Lower leg skin (tissue), 4 donors: ENCODE measurements around the gene NUP62. TPM values are rescaled to one million over a fixed set of nuclear protein-coding genes. Genes with fewer than 3 reads are reported as not detected.

ENCODE experiments used
- DNase-seq, 2 donors: peaks; one replicate each; pipeline ENCODE4 v3.0.0-alpha.2; 2019; ENCODE audit warnings: low spot score in 2 of 2
- H3K4me3 ChIP-seq: fragments of 200-600 bp; sonication (generic); 2 replicates; pipeline ENCODE4 v1.5.1; 2017; ENCODE audit warnings: mild to moderate bottlenecking, low read depth; ENCODE audit not compliant: poor library complexity, severe bottlenecking
- POLR2A ChIP-seq, 2 donors: fragments of 450-650 bp; IDR thresholded peaks; one replicate each; pipeline ENCODE4 v1.6.1; 2016 to 2017; ENCODE audit warnings: antibody characterized with exemption in 2 of 2, mild to moderate bottlenecking in 1 of 2, moderate library complexity in 1 of 2
- WGBS, 2 donors: methylation state at CpG; one replicate each; pipeline ENCODE4 v1.1.5; 2018; 5-methylcytosine and 5-hydroxymethylcytosine counted together
- intact Hi-C: fragments of 100-400 bp; cut with DNase I; formaldehyde crosslinking; loops from one replicate; pipeline ENCODE4 v1.15.0; 2023; ENCODE audit warnings: low total_unique reads
- microRNA-seq, 2 donors: library from miRNA; unstranded; fragments of <30 nt; microRNA quantifications; one replicate each; pipeline ENCODE4, GENCODE V29; 2016; ENCODE audit warnings: borderline replicate concordance in 2 of 2, borderline number of aligned reads in 1 of 2
- total RNA-seq, 4 donors: library from RNA; depleted of rRNA; stranded (reverse); fragments of >200 nt; gene quantifications; one replicate each; pipeline ENCODE4 v1.1.0, GENCODE V29; 2016
- TF ChIP-seq, protein P1 (sequence below), 3 donors: fragments of 450-650 bp; IDR thresholded peaks; one replicate each; pipeline ENCODE4 v1.5.1; 2016; ENCODE audit warnings: antibody characterized with exemption in 3 of 3, mild to moderate bottlenecking in 3 of 3, moderate library complexity in 2 of 3

Gene NUP62
- total RNA-seq, 4 donors from 2014 or later: 36.4 to 45.5 (median 41.1) TPM

- no peak overlapping the region for H3K4me3 ChIP-seq
- TF ChIP-seq, protein P1, sequence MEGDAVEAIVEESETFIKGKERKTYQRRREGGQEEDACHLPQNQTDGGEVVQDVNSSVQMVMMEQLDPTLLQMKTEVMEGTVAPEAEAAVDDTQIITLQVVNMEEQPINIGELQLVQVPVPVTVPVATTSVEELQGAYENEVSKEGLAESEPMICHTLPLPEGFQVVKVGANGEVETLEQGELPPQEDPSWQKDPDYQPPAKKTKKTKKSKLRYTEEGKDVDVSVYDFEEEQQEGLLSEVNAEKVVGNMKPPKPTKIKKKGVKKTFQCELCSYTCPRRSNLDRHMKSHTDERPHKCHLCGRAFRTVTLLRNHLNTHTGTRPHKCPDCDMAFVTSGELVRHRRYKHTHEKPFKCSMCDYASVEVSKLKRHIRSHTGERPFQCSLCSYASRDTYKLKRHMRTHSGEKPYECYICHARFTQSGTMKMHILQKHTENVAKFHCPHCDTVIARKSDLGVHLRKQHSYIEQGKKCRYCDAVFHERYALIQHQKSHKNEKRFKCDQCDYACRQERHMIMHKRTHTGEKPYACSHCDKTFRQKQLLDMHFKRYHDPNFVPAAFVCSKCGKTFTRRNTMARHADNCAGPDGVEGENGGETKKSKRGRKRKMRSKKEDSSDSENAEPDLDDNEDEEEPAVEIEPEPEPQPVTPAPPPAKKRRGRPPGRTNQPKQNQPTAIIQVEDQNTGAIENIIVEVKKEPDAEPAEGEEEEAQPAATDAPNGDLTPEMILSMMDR (IDR thresholded peaks at IDR 0.05): no peak
- TF ChIP-seq POLR2A (IDR thresholded peaks at IDR 0.05): no peak
- WGBS, 2 donors: 83 to 84% methylated on average over 25 to 32 of the region's 37 CpGs
- intact Hi-C loops: no loop called here
- DNase-seq: no peak
These were observed 71.0 kb downstream of the NUP62 start for GRCh38 chr19:49858088-49858985.

GRCh38 chr19:49857838-49858087, 71.5 kb downstream of the NUP62 start:
- no peak overlapping the region for H3K4me3 ChIP-seq
- 80% methylated on average over 2 of the region's 5 CpGs; no CpG with 5 or more reads in 1 of the 2 donors for WGBS, 2 donors
- DNase-seq: peak in 1 of 2 donors; percentile 84
- no peak for TF ChIP-seq POLR2A (IDR thresholded peaks at IDR 0.05)
- TF ChIP-seq, protein P1 (IDR thresholded peaks at IDR 0.05): no peak
- intact Hi-C loops: no loop called here

DNA sequence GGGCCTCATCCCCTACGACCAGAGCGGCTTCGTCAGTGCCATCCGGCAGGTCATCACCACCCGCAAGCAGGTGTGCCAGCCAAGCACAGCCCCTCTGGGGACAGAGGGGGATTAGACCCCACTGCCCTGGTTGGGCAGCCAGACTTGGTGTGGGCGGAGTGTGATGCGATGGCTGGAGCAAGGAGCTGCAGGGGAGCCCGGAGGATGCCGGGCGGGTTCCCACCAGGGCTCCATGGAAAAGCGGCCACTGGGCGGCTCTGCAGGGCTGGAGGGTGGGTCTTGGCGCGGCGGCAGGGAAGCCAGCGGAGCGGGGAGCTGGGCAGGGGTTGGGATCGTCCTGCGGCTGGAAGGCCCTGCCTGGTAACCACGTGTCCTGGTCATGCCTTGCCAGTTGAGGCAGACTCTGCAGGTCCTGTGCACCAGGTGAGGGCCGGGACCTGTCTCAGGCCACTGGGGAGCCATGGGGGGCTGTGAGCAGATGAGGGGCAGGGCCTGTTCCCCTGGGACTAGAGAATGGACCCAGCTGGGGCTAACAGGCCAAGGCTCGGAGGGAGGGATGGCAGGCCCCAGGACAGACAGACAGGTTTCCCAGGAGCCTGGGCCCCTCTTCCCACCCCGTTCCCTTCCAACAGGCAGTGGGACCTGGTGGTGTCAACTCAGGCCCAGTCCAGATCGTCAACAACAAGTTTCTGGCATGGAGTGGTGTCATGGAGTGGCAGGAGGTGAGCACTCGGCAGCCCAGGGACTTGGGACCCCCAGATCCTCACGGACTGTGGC, 72.1 kb downstream of the NUP62 start:
- DNase-seq: no peak
- no peak overlapping the region for H3K4me3 ChIP-seq
- TF ChIP-seq, protein P1 (IDR thresholded peaks at IDR 0.05): no peak
- TF ChIP-seq POLR2A (IDR thresholded peaks at IDR 0.05): no peak
- intact Hi-C loops: no loop called here
- 91 to 94% methylated on average over 24 to 25 of the region's 26 CpGs for WGBS, 2 donors

Small RNAs within 50 kb of the gene (microRNA-seq; reads per million reads assigned to microRNA genes)
- gene MIR4750: 0 to 0.68 reads per million in 2 donors

Other genes with a start within 250 kb of the NUP62 start
- gene ADM5, start 239.9 kb downstream of the NUP62 start, total RNA-seq: 1 to 10 TPM in 3 of 4 donors, under 1 TPM in 1; 0.49 to 3.7 (median 3.5) TPM
- 1 to 10 TPM in 3 of 4 donors, under 1 TPM in 1; 0.97 to 3.3 (median 1.8) TPM for gene CPT1C, start 238.4 kb downstream of the NUP62 start, total RNA-seq
- 1 to 10 TPM in 1 of 4 donors, under 1 TPM in 1, not detected in 2; 0.49 to 4.0 TPM for gene TSKS, start 166.2 kb downstream of the NUP62 start, total RNA-seq
- 100 to 1,000 TPM; 112 to 123 (median 116) TPM for gene AP2A1, start 162.5 kb downstream of the NUP62 start, total RNA-seq
- gene FUZ, start 116.2 kb downstream of the NUP62 start, total RNA-seq: 10 to 100 TPM in 3 of 4 donors, 1 to 10 TPM in 1; 9.1 to 21.5 (median 15.6) TPM
- 10 to 100 TPM; 28.9 to 43.7 (median 30.8) TPM for gene MED25, start 111.2 kb downstream of the NUP62 start, total RNA-seq
- gene PTOV1, start 78.3 kb downstream of the NUP62 start, total RNA-seq: 100 to 1,000 TPM in 2 of 4 donors, 10 to 100 TPM in 2; 62.4 to 122 (median 92.5) TPM
- 10 to 100 TPM; 29.3 to 49.7 (median 35.1) TPM for gene PNKP, start 61.9 kb downstream of the NUP62 start, total RNA-seq
- gene AKT1S1, start 52.1 kb downstream of the NUP62 start, total RNA-seq: 10 to 100 TPM; 15.3 to 28.9 (median 23.8) TPM
- 10 to 100 TPM; 56.4 to 93.4 (median 59.8) TPM for gene TBC1D17, start 51.8 kb downstream of the NUP62 start, total RNA-seq
- under 1 TPM in 1 of 4 donors, not detected in 3; 0.42 TPM for gene IL4I1, start 32.6 kb downstream of the NUP62 start, total RNA-seq
- gene ATF5, start 299 bp downstream of the NUP62 start, total RNA-seq: 1 to 10 TPM; 5.0 to 10.0 (median 6.8) TPM
- under 1 TPM in 2 of 4 donors, not detected in 2; 0.13 to 0.63 TPM for gene SIGLEC11, start 31.7 kb upstream of the NUP62 start, total RNA-seq
- gene VRK3, start 95.9 kb upstream of the NUP62 start, total RNA-seq: 10 to 100 TPM; 16.6 to 56.4 (median 29.7) TPM
- 10 to 100 TPM in 3 of 4 donors, 1 to 10 TPM in 1; 6.7 to 16.7 (median 10.5) TPM for gene ZNF473, start 96.5 kb upstream of the NUP62 start, total RNA-seq
- not detected for gene IZUMO2, start 233.8 kb upstream of the NUP62 start, total RNA-seq